ENCODE measurements around the gene IFNGR2.
"Not testable (repeated sequence)": the region's sequence is repeated elsewhere in the genome, so short reads cannot be mapped to it uniquely, and the experiment has no call there.

Gene IFNGR2

GRCh38 chr21:33402001-33402979 lies 923 bp upstream of the IFNGR2 start:
- peak; percentile 90 for DNase-seq (ENCODE audit: low read depth)

GRCh38 chr21:33403786-33404585 lies 773 bp downstream of the IFNGR2 start:
- DNase-seq (ENCODE audit: low read depth): peak; percentile 37

GRCh38 chr21:33406493-33406892 lies 3.3 kb downstream of the IFNGR2 start:
- DNase-seq (ENCODE audit: low read depth): no peak

GRCh38 chr21:33411949-33412430 lies 8.8 kb downstream of the IFNGR2 start:
- DNase-seq (ENCODE audit: low read depth): peak; percentile 81

GRCh38 chr21:33412439-33412831 lies 9.2 kb downstream of the IFNGR2 start:
- not testable (repeated sequence) for DNase-seq (ENCODE audit: low read depth)

- DNase-seq (ENCODE audit: low read depth): peak; percentile 27
Observed at GRCh38 chr21:33412832-33413519, 9.8 kb downstream of the IFNGR2 start.

GRCh38 chr21:33414068-33414467 lies 10.9 kb downstream of the IFNGR2 start:
- no peak for DNase-seq (ENCODE audit: low read depth)

DNA sequence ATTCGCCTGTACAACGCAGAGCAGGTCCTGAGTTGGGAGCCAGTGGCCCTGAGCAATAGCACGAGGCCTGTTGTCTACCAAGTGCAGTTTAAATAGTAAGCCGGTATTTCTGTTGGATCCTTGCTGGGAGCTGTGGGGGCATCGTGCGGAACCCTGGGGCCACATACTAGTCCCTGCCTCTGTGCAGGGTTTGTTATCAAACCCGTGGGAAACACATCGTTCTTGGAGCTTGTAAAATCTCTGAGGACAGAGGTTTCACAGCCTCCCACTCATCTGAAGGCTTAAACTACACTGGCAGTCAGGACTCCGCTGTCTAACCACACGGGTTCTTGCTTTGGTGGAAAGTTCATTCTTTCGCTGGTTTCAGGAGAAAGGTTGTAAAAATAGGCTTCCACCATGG lies 11.7 kb downstream of the IFNGR2 start:
- DNase-seq (ENCODE audit: low read depth): no peak

GRCh38 chr21:33418691-33419090 lies 15.5 kb downstream of the IFNGR2 start:
- no peak for DNase-seq (ENCODE audit: low read depth)

DNA sequence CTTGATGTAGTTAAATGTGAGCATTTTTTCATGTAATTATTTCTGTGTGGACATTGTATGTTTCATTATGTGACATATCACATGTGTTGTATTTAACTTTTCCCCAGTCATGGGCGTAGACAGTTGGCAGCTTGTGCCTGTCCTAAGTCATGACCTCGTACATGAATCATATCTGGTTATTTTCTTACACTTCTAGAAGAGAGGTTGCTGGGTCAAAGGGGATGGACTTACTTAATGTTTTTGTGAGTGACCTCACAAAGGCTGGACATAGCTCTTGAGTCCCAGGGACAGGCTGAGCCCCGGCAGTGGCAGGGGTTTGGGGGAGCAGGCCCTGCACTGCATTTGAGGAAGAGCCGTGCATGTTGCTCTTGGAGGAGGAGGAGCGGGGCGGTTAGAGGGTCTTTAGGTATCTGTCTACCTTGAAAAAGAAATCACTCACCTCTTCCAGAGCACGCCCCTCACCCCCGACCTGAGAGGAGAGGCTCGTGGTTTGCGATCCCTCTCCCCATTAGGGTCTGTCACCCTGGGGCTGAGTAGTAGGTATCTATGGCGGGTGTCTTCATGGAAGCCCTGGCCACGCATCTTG lies 16.4 kb downstream of the IFNGR2 start:
- peak; percentile 81 for DNase-seq (ENCODE audit: low read depth)

DNA sequence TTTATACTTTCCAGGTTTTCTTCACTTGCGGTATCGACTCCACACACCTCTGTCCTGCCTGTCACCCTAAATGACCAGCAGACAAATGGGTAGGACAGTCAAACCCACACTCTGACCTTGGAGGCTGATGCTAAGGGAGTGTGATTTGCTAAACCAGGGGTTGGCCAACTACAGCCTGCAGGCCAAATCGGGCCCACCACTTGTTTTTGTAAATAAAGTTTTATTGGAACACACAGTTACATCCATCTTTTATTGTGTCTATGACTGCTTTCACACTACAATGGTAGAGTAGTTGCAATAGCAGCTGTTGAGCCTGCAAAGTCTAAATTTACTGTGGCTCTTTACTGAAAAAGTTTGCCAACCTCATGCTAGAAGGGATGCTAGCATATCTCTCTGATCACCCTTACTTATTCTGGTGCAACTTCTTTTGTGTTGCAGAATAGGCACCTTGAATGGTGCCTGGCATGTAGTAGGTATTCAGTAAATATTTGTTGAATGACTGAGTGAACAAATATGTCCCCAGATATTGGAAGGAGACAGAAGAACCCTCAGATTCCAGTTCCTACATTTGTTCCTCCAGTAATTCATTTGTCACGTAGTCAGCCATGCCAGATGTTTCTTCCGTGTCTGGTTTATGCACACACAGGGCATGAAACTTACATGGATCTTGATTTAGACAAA lies 18.6 kb downstream of the IFNGR2 start:
- no peak for DNase-seq (ENCODE audit: low read depth)

GRCh38 chr21:33424214-33424613 lies 21.0 kb downstream of the IFNGR2 start:
- DNase-seq (ENCODE audit: low read depth): no peak

GRCh38 chr21:33425825-33426224 lies 22.6 kb downstream of the IFNGR2 start:
- no peak for DNase-seq (ENCODE audit: low read depth)

DNA sequence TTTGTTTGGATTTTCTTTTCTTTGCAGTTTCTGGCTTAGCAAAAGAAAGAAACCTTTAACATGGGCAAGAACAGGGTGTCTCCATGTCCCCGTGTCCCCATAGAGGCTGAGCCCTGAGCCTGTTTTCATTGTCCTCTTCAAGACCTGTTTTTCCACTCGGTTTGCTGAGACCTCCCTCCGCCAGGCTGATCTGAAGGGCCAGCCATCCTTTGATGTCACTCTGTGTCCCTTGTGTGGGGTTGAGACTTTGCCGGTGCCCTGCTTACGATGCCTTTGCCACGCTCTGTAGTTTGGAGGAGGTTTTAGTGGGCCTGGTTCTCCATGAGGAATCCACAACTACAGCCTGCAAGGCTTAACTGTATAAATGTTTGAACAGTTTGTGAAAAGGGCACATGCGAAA lies 23.8 kb downstream of the IFNGR2 start:
- DNase-seq (ENCODE audit: low read depth): no peak

DNA sequence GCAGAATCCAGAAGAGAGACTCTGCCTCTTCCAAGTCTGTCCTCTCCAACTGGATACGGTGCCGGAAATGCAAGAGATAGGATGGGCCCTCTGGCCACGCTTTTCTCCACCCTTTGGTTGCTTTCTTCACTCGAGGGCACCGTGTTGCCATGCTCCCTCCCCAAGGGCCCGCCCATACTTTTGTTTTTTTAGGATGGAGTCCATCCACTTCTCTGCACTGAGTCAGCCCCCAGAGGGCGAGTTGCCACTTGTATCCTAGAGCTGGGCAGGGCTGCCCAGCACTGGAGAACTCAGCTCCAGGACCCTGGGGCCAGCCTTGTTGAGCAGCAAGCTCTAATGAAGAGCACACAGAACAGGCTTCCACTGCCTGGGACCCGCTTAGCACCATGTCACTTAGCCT lies 25.5 kb downstream of the IFNGR2 start:
- no peak for DNase-seq (ENCODE audit: low read depth)

DNA sequence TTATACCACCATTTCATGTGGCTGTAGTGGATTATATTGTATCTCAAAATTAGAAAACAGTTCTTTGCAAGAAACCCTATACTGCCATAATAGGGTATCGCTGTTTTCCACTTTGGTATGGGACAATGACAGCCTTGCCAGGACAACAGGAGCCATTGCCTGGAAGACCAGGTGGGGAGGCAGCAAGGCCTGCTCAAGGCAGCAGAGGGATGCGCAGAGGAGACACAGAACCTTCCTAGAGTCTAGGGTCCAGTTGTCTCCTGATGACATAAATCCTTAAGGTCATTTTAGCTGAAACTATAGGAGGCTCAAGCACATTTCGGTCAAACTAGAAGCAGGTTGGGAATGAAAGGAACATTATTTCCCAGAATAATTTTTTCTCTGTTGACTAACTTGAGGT lies 27.6 kb downstream of the IFNGR2 start:
- DNase-seq (ENCODE audit: low read depth): no peak

- DNase-seq (ENCODE audit: low read depth): no peak
Observed at GRCh38 chr21:33432496-33432895, 29.3 kb downstream of the IFNGR2 start.

- no peak for DNase-seq (ENCODE audit: low read depth)
Observed at GRCh38 chr21:33433001-33433400, 29.8 kb downstream of the IFNGR2 start.

GRCh38 chr21:33433425-33434114 lies 30.4 kb downstream of the IFNGR2 start:
- peak; percentile 40 for DNase-seq (ENCODE audit: low read depth)

DNA sequence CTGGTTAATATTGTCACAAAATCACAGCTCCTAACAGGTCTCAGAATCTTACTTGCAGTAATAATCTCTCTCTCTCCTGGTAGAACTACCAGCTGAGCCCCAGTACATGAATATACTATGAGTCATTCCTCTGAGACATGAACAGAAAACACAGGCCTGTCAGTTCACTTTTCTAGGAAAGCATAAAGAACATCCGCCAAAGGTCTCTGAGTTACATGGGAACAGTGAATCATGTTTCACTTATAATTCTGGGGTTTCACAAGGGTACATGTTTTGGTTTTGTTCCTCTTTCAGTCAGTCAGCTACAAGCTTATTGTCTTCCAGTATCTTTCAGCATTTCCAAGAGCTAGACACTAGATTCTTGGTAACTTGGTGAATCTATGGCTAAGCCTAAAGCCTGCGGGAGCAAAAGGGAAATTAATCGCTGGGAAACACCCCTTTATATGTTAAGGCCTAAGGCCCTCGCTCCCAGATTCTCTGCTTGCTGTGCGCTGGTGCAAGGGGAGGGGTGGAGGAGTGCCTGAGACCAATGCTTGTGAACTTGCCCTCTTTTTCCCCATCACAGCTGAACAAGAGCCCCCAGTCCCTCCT lies 31.7 kb downstream of the IFNGR2 start:
- peak; percentile 95 for DNase-seq (ENCODE audit: low read depth)
